Measurements from ENCODE around the gene RBPMS2. TPM values are rescaled to one million over a fixed set of nuclear protein-coding genes. Genes with fewer than 3 reads are reported as not detected.

The RBPMS2 gene
- total and polyA plus RNA-seq, 2 donors (not counting 1 experiment from before 2014, with no cell fraction given): 0.47 to 0.63 TPM

DNA sequence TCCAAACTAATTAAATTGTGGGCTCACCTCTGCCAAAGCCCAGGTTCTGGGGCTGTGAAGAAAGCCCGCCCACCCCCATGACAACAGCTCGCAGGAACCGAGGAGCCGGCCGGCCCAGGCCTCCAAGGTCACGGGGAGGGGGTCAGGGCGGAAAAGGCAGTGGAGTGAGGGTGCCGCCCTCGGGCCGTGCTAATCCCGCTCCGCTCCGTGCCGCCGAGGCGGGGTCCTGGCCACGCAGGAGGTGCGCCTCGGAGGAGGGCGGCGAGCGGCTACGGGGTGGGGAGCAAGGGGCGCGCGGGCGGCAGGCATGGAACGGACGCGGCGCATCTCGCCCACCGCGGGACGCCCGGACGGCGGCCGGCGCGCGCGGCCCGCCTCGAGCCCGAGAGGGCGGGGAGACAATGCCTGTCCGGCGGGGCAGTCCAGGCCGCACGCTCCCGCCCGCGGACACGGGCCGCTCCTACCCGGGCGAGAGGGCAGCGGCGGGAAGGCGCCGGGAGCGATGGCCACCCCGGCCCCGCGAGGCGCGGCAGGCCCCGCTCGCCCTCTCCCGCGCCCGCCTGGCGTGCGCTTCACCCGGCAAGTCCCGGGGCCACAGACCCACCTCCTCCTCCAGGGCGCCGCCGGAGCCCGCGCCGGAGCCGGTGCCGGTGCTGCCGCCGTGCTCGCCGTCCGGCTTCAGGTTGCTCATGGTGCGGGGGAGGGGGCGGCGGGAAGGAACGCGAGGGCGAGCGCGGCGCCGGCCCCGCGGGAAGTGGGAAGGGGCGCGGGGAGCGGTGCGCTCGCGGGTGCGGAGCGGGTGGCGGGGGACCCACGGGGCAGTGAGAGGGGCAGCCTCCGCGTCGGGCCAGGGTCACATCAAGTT, 528 bp downstream of the RBPMS2 start:
- peak overlapping the region; percentile 42 for H3K9ac ChIP-seq (ENCODE audit: low read length)

More for the DNA sequence above, 528 bp downstream of the RBPMS2 start:
- Mint-ChIP-seq H3K27me3 (peaks cover 25% of the 10 kb centered on the region), H3K9me3 (ENCODE audit: insufficient read depth) (no peaks in the 10 kb centered on the region), H3K27ac (no peak overlapping the region), H3K4me3 (peak overlapping the region; percentile 84), H3K4me1 (peaks cover 13% of the 10 kb centered on the region)
- Histone ChIP-seq H3K4me2 (replicated peaks; ENCODE audit: low read depth, low read length, poor library complexity, severe bottlenecking) (peak overlapping the region; percentile 97), H3K79me2 (ENCODE audit: control insufficient read depth, insufficient read depth, low read length) (no peaks in the 10 kb centered on the region), H3K4me1 (ENCODE audit: control insufficient read depth in 2 of 2, insufficient read depth in 2 of 2, low read length in 2 of 2) (peaks cover 12% of the 10 kb centered on the region in 2 donors), H3K4me3 (ENCODE audit: control extremely low read depth in 1 of 5, extremely low read depth in 1 of 5, insufficient read depth in 1 of 5, low read depth in 2 of 5, low read length in 4 of 5) (peak overlapping the region in 3 of 5 experiments; percentile 15 to 52 (median 46)), H3K36me3 (replicated peaks in 1 of 2; ENCODE audit: control extremely low read depth in 1 of 2, control insufficient read depth in 1 of 2, extremely low read depth in 1 of 2, insufficient read depth in 2 of 2, low read length in 1 of 2) (no peaks in the 10 kb centered on the region), H4K20me1 (ENCODE audit: control insufficient read depth, insufficient read depth, low read length, poor library complexity, severe bottlenecking) (no peaks in the 10 kb centered on the region), H3K9me3 (ENCODE audit: control extremely low read depth in 1 of 3, control insufficient read depth in 2 of 3, insufficient read depth in 1 of 3, low read length in 2 of 3) (peaks cover 0 to 3% (median 0%) of the 10 kb centered on the region in 3 donors), H2AFZ (ENCODE audit: insufficient read depth, low read depth, low read length, poor library complexity, severe bottlenecking) (peak overlapping the region; percentile 62), H3K27ac (ENCODE audit: low read length in 2 of 2) (no peak overlapping the region), H3K27me3 (replicated peaks in 1 of 4; ENCODE audit: control extremely low read depth in 1 of 4, control insufficient read depth in 3 of 4, insufficient read depth in 4 of 4, low read length in 3 of 4) (peaks cover 0 to 35% (median 19%) of the 10 kb centered on the region in 4 experiments)
- DNase-seq (peak; percentile 53), ATAC-seq (ENCODE audit: low read depth) (peak; percentile 50)
- CTCF ChIA-PET: interaction anchor here (0.5 kb wide), 1 partner anchor 130 kb away, joined by 3 read pairs; no protein-coding TSS in a partner anchor
- peak; percentile 66 for TF ChIP-seq EZH2 (IDR thresholded peaks at IDR 0.05; ENCODE audit: borderline replicate concordance, insufficient read depth, low read depth, low read length, poor library complexity, severe bottlenecking)
- TF ChIP-seq, protein P1, sequence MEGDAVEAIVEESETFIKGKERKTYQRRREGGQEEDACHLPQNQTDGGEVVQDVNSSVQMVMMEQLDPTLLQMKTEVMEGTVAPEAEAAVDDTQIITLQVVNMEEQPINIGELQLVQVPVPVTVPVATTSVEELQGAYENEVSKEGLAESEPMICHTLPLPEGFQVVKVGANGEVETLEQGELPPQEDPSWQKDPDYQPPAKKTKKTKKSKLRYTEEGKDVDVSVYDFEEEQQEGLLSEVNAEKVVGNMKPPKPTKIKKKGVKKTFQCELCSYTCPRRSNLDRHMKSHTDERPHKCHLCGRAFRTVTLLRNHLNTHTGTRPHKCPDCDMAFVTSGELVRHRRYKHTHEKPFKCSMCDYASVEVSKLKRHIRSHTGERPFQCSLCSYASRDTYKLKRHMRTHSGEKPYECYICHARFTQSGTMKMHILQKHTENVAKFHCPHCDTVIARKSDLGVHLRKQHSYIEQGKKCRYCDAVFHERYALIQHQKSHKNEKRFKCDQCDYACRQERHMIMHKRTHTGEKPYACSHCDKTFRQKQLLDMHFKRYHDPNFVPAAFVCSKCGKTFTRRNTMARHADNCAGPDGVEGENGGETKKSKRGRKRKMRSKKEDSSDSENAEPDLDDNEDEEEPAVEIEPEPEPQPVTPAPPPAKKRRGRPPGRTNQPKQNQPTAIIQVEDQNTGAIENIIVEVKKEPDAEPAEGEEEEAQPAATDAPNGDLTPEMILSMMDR (IDR thresholded peaks at IDR 0.05): no peak
- WGBS (ENCODE audit: insufficient coverage): 2% methylated on average over 109 of the region's 115 CpGs
- POLR2A ChIA-PET: no interaction called here
- intact Hi-C loops (cut with micrococcal nuclease): no loop called here

All from B cell (primary cell).